ENCODE data around the gene EFHC1.
"Not testable (repeated sequence)": the region's sequence is repeated elsewhere in the genome, so short reads cannot be mapped to it uniquely, and the experiment has no call there.

Gene EFHC1

DNA sequence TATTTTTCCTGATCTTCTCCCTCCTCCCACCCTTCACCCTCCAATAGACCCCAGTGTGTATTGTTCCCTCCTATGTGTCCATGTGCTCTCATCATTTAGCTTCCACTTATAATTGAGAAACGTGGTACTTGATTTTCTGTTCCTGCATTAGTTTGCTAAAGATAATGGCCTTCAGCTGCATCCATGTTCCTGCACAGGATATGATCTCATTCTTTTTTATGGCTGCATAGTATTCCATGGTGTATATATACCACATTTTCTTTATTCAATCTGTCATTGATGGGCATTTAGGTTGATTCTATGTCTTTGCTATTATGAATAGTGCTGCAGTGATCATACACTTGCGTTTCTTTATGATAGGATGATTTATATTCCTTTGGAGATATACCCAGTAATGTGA is 41.1 kb downstream of the EFHC1 start:
- not testable (repeated sequence) for DNase-seq

DNA sequence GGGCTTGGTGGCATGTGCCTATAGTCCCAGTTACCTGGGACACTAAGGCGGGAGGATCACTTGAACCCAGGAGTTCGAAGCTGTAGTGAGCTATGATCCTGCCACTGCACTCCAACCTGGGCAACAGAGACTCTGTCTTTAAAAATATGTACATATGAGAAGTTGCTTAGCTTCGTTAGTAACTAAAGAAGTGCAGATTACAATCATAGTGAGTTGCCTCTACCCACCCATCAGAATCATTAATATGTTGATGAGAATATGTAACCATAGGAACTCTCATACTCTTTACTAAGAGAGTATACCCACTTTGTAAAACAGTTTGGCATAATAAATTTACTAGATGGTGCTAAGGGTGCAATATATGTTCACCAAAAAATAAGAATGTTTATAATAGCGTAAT is 54.0 kb downstream of the EFHC1 start:
- DNase-seq: no peak

DNA sequence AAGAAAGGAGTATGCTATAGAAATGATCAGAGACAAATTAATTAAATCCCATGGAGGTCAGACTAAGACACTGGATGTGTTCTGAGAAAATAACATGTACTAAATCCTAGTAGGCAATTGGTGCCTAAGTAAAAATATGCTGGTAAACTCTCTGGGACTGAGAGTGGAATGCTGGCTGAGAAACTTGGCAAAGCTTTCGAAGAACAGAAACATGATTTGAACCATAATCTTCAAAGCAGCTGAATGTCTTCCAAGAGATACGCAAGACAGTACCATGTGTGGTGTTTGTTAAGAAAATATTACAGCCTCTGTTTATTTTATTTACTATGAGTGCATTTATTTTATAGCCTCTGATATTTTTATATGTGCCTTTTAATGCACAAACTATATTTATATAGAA is 55.2 kb downstream of the EFHC1 start:
- DNase-seq: no peak

DNA sequence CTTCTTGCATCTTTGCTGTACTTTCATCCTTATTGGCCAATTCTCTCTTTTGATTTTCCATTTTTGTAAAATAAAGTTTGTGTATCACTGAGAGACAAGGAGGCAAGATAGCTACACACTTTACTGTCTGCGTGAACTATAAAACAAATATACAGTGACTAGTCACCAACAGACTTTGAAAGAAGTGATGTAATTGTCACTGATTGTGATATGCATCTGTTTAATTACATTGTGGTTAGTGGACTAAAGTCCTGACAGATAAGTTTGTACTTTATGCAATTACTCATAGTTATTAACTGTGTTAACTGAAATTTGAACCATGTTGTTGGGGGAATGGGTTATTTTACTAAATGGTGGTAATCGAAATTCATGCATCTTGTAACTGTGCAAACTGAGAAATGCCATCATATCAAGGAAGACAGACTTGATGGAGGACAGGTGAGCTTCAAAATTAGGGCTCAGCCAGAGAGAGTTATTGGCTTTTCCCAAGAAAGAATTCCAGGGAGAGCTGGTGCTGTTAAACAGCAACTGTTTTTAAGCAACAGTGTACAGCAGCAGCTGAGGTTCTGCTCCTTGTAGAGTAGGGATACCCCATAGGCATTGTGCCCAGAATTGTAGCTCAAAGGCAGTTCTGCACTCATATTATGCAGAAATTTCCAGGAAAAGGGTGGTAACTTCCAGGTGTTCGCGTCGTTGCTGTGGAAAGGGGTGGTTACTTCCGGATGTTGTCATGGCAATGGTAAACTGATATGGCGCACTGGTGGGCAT is 62.9 kb downstream of the EFHC1 start:
- DNase-seq: no peak

DNA sequence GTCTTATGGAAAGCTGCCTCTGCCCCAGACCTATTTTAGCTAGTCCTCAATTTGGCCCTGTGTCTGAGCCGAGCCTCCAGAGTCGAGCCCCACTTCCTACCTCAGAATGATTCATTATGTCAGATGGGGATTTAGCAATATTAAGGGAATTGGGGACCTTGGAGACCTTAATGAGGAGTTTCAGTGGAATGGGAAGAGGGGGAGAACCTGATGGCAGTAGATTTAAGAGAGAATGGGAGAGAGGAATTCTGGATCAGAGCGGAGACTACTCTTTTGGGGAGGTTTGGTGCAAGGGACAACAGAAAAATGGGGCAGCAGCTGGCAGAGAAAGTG is 63.5 kb downstream of the EFHC1 start:
- DNase-seq: no peak

DNA sequence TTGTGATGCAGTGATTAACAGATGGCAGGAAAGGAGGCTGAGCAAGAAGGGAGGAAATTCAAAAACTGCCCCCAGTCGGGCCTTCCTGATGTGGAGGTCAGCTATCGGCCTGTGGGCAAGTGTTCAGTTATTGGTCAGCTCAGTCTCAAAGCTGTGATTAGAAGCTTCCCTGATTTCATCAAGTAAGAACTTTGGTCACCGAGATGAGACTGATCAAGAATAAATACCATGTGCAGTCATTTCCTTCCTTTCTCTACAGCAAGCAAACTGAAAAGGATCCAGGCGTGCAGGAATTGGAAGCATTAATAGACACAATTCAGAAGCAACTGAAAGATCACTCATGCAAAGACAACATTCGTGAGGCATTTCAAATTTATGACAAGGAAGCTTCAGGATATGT is 69.7 kb downstream of the EFHC1 start:
- no peak for DNase-seq

DNA sequence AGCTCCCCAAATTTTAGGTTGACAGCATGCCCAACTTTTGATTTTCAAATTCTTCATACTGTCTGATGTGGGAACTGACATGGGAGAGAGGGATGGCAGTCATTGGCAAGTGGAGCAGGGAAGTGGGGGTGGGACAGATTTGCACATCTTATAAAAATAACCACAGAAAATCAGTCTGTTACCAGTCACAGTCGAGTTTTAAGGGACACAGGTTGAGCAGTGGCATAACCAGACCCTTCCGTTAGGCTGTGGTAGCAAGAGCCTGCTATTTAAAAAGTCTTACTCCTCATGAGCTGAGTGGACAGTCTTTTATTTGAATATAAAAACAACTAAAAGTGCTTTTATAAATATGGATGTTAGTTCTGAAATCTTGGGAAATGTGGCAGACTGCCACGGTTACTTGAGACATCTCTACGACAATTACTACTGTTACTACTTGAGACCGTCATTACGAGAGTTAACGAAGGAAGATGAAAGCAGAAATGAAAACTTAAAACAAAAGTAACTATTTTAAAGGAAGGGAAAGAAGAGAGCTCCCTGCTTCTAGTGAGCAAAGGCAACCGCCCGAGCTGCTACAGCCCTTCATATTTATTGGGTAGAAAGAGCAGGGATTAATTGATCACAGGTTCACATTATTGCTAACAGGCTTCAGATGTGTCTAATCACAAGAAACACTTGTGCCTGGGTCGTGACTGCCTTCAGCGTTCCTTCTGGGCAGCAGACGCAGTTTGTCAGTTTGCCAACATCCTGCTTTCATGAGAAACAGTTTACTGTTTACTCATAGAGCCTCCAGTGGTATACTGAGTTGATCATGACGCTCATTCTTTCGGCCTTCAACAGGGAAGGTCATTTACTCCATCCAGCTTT is 71.3 kb downstream of the EFHC1 start:
- DNase-seq: no peak

DNA sequence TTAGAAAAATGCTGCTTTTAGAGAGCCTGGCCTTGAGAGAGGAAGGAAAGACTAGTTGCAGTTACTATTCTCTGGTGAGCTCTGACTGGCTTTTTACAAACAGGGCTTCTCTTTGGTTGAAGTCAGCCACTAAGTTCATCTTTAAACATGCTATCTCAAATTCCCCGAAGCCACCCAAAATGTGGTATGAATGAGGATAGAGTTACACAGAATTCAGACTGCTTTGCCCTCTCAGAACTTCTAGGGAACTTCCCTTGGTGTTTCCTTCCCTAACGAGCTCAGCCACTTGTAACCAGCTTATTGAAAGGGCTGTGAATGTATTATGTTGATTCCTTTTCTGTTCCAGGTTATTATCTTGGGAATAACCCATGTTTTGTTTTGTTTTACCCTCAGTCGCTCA is 73.5 kb downstream of the EFHC1 start:
- DNase-seq: no peak

DNA sequence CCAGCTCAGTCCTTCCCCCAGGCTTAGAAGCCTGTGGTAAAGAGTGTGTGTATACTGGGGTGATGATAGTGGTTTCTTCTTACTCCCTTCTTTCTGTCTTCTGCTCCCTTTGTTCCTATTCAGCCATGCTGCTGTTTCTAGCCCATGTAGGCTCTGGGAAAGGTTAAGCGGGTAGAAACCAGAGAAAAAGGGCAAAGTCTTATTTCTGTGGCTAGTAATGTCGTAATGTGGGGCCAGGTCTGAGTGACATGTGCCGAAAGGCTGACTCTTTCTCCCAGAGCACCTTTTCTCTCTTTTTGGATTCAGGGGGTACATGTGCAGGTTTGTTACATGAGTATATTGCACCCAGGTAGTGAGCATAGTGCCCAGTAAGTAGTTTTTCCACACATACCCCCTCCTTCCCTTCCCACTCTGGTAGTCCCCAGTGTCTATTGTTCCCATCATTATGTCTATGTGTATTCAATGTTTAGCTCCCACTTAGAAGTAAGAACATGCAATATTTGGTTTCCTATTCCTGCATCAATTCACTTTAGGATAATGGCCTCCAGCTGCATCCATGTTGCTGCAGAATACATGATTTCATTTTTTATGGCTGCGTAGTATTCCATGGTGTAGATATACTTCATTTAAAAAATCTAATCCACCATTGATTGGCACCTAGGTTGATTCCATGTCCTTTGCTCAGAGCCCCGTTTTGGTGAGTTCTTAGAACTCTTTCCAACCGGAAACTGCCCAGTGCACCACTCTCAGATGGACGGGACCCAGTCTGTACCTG is 74.3 kb downstream of the EFHC1 start:
- no peak for DNase-seq

DNA sequence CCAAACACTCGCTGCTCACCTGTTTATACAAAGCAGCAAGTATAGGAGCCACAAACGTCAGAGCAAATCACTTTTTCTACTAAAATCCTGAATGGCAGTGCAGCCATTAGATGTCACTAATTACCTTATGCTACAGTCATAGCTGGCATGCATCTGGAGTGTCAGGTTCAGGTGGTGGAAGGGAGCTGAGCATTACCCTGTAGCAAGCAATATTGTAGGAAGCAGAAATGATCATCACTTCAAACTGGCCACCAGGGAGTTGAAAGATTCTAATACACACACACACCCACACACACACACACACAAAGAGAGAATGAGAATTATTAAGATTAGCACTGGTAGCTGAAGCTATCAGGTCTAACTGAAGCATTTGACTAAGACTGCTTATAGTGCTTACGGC is 75.8 kb downstream of the EFHC1 start:
- no peak for DNase-seq

DNA sequence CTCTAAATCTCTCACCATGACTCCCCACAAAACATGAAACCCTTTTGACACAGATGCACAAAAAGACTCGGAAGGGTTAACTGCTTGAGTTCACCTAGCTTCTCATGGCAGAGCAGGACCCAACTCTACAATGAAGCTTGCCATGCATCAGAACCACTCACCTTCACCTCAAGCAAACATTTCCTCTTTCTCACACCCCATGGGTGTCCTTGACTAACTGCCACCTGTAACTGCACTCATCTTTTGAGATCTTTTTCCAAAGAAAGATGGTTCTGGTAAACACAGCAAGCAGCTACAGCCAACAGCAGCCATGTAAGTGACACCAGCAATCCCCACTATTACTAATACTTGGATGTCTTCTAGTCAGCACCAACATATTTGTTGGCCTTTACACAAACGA is 76.5 kb downstream of the EFHC1 start:
- no peak for DNase-seq

DNA sequence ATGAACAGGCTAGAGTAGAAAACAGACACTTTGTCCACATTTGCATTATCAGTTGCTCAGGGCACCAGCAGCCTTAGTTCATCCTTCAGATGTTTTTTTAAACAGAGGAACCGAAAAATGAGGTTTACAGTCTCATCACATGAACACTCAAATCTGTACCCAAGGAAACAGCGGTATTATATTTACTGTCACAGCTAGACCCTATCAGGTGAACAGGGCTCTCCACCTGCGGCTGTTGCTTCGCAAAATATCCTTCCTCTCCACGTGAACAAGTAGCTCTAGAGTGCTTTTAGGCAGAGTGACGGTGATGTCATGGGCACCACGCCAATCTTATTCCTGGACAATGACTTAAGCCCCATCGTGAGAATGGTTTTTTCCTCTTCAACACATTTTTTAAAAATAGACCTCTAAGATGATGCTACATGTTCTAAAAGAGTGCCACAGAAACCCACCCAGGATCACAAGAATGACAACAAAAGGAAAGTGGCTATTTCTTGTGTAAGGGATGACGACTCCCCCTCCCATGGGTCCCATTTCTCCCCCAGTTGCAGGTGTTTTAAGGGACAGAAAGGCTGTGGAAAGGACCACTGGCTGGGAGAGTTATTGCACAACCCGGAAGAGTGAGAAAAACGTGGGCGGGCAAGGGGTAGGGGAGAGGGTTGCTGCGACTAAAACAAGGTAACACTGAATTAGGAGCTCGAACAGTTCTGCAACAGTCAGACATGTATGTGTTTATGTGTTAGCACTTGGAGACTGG is 77.7 kb downstream of the EFHC1 start:
- DNase-seq: no peak

DNA sequence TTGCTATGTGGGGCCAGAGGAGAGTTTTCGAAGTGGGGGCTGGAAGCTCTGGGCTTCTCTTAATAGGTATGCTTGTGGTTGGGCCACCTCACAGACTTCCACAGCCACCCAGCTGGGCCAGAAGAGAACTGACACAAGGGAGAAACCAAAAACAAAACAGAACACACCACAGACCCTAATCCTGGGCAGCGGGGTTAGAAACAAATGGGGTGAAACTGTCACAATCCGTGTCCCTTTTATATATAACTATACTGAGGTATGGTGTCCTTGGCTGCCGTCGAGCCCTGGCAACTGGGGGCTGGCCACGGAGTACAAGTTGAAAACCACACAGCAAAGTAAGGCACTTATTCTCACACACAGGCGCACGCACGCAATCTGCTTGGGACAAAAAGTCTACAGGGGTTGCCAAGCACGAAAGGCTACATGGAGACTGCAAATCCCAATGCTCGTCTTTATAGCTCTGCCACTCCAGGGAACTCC is 78.4 kb downstream of the EFHC1 start:
- no peak for DNase-seq

DNA sequence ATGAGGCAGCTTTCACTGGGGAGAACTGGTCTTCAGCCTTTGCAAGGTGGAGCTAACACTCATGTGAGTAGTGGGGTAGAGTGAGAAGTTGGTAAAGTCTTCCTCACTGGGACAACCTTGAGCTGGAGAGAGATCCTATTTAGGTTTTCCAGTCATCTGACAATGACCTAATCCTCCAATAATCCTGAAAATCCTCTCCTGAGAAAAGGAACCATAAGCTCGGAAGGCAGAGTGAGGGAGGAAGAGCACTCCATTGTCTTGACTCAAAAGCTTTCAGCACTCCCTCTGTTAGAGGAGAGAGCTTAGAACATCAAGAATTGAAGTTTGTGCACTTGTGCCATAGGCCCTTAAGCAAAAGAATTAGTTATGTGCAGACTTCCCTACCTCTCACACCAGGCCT is 78.9 kb downstream of the EFHC1 start:
- DNase-seq: no peak

DNA sequence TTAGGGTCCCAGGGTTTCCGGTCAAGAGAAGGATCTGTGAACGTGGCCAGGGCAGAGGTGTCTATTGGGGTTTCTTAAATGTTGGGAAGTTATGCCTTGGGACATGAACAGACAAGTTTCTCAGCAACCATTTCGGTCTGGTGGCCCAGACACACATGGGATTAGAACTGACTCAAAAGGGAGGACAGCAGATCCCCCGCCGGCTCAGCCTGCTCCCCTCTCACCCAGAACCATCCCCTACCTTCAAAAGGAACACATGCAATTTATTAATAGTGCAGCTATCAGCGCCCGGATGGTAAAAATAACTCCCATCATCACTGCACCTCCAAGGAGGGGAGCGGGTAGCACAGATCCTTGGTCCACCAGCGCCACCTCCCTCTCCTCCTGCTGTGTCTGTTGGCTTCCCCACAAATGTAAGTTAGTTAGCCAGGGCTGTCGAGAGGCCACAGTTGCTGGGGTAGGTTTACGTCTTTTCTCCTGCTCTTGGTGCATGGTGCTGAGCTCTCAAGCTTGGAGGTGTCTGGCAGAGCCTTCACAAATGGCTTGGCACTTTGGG is 79.6 kb downstream of the EFHC1 start:
- DNase-seq: no peak

DNA sequence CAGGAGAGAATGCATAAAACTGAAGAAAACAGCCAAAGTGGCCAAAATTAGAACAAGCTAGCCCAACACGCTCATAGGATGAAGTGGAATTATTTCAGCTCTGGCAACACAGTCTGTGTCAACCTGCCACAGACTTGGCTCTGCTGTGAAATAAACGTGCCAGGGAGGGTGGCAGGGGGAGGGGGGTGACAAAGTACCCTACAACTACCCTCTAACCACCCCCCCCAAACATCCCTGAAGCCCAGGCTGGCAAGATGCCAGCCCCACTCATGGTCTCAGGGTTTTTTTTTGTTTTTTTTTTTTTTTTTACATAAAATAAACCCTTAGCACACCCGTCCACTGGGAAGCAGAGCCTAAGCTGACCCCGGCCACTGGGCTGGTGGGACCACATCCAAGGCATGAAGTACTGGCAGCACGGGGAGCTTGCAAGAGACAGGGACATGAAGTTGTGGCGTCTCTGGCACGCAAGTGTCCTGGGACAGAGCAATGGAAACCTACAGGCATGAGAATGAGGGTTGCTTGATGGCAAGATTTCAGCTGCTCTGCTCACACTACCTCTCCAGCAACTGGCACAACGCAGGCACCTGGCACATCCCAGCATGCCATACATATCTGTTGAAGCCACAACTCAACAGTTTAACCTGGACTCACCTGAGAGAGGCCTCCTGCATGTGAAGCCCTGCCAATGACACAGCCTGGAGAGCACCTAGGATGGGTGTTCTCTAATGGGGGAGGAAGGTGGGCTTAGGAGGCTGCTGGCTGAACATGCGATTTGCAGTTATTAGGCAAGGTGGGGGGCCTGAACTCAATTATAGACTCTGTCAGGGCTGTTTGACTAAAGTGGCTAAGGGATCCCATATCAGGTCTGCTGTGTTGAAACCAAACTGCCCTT is 80.3 kb downstream of the EFHC1 start:
- DNase-seq: no peak

DNA sequence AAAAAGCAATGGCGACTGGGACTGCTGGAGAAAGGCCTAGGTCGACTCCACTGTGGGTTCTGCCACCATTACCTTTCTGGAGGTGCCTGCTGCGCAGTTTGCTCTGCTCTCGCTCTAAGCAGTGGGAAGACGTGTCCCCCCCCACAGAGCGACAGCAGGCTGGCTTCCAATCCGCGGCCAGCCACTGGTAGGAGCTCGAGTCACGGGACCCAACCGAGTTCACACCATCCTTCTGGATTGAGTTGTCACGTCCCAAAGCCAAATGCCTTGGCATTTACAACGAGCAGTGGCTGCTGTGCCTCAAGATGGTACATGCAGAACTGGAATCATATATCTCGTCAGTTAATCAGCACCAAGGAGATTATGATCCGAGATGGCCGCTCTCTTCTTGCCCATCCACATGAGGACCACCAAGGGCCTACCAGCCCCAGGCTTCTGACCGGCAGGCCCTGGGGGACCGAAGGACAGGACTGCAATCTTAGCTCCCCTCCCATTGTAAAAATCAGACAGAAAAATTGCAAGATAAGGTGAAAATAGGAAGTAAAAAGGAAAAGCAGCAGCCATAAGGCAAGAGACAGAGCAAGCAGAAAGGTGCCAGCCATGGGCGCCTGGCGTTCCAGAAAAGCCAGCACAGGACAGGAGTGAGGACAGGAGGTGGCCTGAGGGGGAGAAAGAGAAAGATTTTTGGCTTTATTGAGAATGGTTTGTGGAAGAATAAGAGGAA is 82.3 kb downstream of the EFHC1 start:
- no peak for DNase-seq

DNA sequence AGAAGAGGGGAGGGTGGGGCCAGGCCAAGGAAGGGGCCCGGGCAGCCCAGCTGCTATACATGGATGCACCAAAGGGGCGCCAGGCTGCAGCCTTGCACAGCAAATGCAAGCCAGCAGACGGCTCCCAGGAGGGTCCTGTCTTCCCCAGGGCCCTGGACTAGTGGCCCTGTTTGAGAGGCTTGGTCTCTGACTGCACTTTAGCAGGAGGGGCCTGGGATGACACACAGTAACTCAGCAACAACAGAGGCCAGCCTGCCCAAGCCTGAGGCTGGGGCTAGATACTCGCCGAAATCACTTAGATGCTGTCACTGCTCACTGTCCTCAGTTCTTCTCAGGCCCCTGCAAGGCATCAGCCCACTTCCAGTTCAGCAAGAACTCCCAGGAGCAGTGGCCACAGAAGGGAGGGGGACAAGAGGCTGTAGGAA is 83.2 kb downstream of the EFHC1 start:
- no peak for DNase-seq

DNA sequence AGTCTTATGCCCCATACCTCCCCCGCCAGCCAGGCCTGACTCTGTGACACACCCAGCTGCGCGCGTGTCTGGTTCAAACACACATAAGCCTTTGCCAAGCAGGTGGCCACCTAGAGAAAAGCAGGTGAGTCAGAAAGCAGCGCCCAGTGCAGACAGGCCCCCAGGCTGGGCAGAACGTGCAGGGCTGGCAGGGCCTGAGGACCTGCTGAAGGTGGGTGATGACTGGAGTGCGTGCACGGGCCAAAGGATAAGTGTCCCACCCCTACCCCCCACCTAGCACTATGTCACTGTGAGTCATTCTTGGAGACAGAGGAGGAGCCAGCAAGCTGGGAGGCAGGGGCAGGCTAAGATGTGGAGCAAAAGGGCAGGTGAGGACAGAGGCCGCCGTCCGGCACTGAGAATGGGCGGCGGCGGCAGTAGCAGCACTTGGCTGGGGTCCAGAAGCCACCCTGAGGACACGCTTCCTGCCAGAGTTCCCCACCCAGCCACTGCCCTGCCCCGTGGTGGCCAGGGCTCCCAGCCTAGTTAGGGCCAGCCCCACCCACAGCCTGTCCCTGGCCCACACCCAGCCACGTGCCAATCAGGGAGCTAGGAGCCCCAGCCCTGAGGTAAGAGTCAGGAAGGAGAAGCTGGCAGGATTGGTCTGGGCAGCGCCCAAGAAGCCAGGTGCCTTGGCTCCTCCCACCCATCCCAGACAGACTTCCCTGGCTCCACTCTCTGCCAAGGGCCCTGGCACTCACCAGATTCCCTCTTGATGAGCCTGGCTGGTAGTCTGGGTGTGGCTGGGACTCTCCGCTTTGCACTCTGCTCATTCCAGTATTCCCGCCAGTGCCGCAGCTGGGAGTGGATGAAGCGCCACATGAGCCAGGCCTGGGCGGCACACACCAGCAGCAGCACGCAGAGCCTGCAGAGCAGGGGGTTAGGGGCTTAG is 84.0 kb downstream of the EFHC1 start:
- DNase-seq: no peak

DNA sequence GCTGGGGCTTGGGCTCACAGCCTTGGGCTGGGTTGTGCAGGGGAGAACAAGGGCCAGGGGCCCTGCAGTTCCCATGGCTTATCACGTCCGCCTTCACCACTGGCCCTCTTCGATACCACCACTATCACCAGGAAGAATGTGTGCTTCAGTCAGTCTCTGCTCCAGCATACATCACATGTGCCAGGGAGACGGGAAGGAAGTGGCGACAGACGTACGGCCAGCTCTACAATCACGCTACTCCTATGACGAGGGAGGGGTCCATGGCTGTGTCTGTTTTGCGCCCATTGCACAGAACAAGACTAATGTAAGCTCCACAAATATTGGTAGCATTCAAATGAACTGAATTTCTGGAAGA is 84.6 kb downstream of the EFHC1 start:
- no peak for DNase-seq

Data from effector CD4-positive, alpha-beta T cell (primary cell).